SK-N-SH treated with all-trans-retinoic acid at 6 μM for 48 hours (cell line): ENCODE results near the gene PILRA.

ENCODE experiments used
- RARB ChIP-seq: fragments of 250-450 bp; sonication (Bioruptor Pico); IDR thresholded peaks from 2 replicates; pipeline ENCODE4 v1.8.0; 2021; ENCODE audit warnings: mild to moderate bottlenecking, moderate library complexity
- TCF4 ChIP-seq: fragments of 250-450 bp; sonication (Bioruptor Pico); IDR thresholded peaks from 2 replicates; pipeline ENCODE4 v1.8.0; 2021; ENCODE audit warnings: mild to moderate bottlenecking, moderate library complexity, borderline replicate concordance
- ZFP30 ChIP-seq: fragments of 450-650 bp; formaldehyde crosslinking; IDR thresholded peaks from 2 replicates; pipeline ENCODE4 v1.5.0; 2022; ENCODE audit warnings: mild to moderate bottlenecking, moderate library complexity
- ZNF70 ChIP-seq: fragments of 450-650 bp; formaldehyde crosslinking; IDR thresholded peaks from 2 replicates; pipeline ENCODE4 v1.5.0; 2020; ENCODE audit warnings: mild to moderate bottlenecking, moderate library complexity

DNA sequence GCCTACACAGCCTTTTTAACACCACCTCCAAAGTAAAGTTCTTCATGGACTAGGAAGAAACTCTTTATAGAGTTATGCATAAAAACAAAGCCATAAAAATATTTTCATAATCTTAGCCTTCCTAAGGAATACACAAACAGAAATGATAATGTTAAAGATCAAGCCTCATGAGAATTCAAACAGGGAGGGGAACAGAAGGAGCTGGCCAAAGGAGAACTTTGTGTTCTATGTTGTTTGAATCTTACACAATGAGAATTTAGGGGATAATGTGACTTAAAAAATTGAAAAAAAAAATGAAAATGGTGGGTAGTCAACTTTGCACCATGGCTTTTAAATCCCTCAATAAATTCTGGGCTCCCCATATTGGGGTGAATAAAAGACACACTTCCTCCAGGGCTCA, 24.5 kb upstream of the PILRA start:
- no peak for TF ChIP-seq ZNF70 (CRISPR knock-in tag)
- TF ChIP-seq TCF4 (CRISPR knock-in tag): no peak
- TF ChIP-seq ZFP30 (CRISPR knock-in tag): no peak
- TF ChIP-seq RARB (CRISPR knock-in tag): no peak
